Measurements from ENCODE around the gene CD4.

DNA sequence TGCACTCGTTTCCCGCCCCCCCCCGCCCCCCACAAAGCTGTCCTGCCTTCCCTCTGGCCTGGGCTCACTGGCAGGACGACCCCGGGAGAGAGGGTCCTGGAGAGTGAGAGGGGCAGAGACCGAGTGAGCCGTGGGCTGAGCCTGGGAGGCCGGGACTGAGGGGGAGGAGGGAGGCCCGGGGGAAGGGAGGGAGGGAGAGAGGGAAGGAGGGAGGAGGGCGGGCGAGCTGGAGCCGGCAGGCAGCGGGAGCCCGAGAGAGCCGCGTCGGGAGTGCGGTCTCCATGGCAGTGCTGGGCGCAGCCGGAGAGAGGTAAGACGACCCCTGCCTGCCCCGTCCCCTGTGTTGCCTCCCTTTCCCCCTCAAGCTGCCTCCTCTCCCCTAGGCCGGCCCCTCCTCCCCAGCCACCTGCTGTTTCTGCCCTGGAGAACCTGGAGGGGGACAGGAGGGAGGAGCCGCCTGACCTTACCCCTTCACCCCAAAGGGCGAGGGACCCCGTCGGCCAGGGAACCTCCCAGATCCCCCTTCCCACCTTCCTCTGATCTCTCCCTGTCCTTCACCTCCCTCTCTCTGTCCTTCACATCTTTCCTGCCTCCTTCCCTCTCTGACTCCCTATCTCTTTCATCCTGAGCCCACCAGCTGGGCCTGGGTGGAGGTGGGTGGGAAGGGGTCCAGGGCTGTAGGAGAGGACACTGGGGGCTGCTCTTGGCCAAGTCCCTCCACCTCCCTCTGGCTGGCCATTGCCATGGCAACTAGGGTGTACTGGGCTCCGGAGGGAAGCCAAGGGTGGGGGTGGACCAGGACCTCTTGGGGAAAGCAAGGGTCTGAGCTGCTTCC lies 32.5 kb downstream of the CD4 start, which contains the start of gene GPR162:
- TF ChIP-seq, protein P1, sequence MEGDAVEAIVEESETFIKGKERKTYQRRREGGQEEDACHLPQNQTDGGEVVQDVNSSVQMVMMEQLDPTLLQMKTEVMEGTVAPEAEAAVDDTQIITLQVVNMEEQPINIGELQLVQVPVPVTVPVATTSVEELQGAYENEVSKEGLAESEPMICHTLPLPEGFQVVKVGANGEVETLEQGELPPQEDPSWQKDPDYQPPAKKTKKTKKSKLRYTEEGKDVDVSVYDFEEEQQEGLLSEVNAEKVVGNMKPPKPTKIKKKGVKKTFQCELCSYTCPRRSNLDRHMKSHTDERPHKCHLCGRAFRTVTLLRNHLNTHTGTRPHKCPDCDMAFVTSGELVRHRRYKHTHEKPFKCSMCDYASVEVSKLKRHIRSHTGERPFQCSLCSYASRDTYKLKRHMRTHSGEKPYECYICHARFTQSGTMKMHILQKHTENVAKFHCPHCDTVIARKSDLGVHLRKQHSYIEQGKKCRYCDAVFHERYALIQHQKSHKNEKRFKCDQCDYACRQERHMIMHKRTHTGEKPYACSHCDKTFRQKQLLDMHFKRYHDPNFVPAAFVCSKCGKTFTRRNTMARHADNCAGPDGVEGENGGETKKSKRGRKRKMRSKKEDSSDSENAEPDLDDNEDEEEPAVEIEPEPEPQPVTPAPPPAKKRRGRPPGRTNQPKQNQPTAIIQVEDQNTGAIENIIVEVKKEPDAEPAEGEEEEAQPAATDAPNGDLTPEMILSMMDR (IDR thresholded peaks at IDR 0.05), result no peak
- TF ChIP-seq POLR2A (IDR thresholded peaks at IDR 0.05), result no peak

All from lower leg skin (tissue), 3 donors.